GM19023 (cell line): Measurements from ENCODE around the gene DPH7.
"Not testable (repeated sequence)": the region's sequence is repeated elsewhere in the genome, so short reads cannot be mapped to it uniquely, and the experiment has no call there.

ENCODE experiments used
- ATAC-seq: cut with Tn5 transposase; IDR thresholded peaks from one replicate; pipeline ENCODE4 v1.9.1; 2021; ENCODE audit warnings: mild to moderate bottlenecking, moderate library complexity; ENCODE audit not compliant: unreplicated experiment

DPH7 gene

GRCh38 chr9:137521405-137521985 is 57.2 kb downstream of the DPH7 start:
- no peak for ATAC-seq

GRCh38 chr9:137520614-137521404 is 57.9 kb downstream of the DPH7 start:
- no peak for ATAC-seq

- ATAC-seq, result no peak
Observed at GRCh38 chr9:137519553-137519952, 59.2 kb downstream of the DPH7 start.

GRCh38 chr9:137518661-137519459 is 59.9 kb downstream of the DPH7 start:
- not testable (repeated sequence) for ATAC-seq

- ATAC-seq, result no peak
Observed at GRCh38 chr9:137516144-137516917, 62.4 kb downstream of the DPH7 start.

GRCh38 chr9:137515338-137515724 is 63.4 kb downstream of the DPH7 start:
- ATAC-seq, result no peak

- no peak for ATAC-seq
Observed at GRCh38 chr9:137514691-137515337, 63.9 kb downstream of the DPH7 start.

- ATAC-seq, result not testable (repeated sequence)
Observed at GRCh38 chr9:137513801-137514570, 64.7 kb downstream of the DPH7 start.

GRCh38 chr9:137513136-137513535 is 65.6 kb downstream of the DPH7 start:
- not testable (repeated sequence) for ATAC-seq

GRCh38 chr9:137511758-137512463 is 66.8 kb downstream of the DPH7 start:
- ATAC-seq, result no peak

- ATAC-seq, result not testable (repeated sequence)
Observed at GRCh38 chr9:137511126-137511525, 67.6 kb downstream of the DPH7 start.

- ATAC-seq, result no peak
Observed at GRCh38 chr9:137509198-137509597, 69.5 kb downstream of the DPH7 start.

GRCh38 chr9:137506702-137507171 is 72.0 kb downstream of the DPH7 start:
- ATAC-seq, result no peak

- no peak for ATAC-seq
Observed at GRCh38 chr9:137506274-137506673, 72.5 kb downstream of the DPH7 start.

- ATAC-seq, result no peak
Observed at GRCh38 chr9:137505421-137506140, 73.1 kb downstream of the DPH7 start.
